GM18505 (cell line): ENCODE results near the gene CDC42BPA.

Experiments used
- ATAC-seq: cut with Tn5 transposase; IDR thresholded peaks from one replicate; pipeline ENCODE4 v1.9.1; 2021; ENCODE audit not compliant: unreplicated experiment
- POLR2A ChIP-seq: IDR thresholded peaks from 4 replicates; pipeline ENCODE4 v1.6.1; 2011; ENCODE audit warnings: borderline replicate concordance; ENCODE audit not compliant: insufficient read depth, insufficient read length; ENCODE audit errors: extremely low read depth

The CDC42BPA gene

GRCh38 chr1:226982451-226983177 is 335.7 kb downstream of the CDC42BPA start:
- ATAC-seq: no peak
- TF ChIP-seq POLR2A: no peak

DNA sequence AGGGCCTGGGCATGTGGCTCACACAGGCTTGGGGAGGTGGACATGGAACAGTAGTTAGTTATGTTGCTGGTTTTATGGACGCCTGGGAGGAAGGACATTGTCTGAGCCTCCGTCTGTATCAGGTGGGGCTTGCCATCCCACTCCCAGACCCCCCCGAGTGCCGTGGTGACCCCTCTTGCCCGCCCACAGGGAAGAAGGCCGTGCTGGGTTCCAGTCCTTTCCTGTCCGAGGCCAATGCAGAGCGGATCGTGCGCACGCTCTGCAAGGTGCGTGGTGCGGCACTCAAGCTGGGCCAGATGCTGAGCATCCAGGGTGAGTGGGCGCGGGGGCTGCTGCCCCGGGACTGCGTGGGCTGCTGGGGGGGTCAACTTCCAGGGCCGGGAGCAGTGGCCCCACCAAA is 336.5 kb downstream of the CDC42BPA start:
- no peak for ATAC-seq
- TF ChIP-seq POLR2A: no peak

DNA sequence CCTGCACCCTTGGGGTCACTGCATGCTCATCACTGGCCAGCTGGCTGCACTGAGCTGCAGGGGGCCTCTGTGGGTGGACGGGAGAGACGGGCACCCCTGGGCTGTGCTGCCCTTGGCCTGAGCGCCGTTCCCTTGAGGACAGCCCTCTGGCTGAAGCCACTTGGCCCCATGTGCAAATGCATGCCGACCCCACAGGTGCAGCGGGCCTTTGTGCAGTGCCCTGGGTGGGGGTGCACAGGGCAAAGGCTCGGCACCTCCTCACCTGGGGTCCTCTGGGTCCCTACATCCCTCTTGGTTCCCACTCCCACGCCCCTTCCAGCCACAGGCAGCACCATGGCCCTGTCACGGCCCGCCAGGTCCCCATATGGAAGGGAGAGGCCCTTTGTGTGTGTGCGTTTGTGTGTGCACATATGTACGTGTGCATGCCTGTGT is 336.9 kb downstream of the CDC42BPA start:
- no peak for ATAC-seq
- TF ChIP-seq POLR2A: no peak

- no peak for TF ChIP-seq POLR2A
- ATAC-seq: no peak
These were observed 337.5 kb downstream of the CDC42BPA start for GRCh38 chr1:226980565-226981385.

- TF ChIP-seq POLR2A: no peak
- no peak for ATAC-seq
These were observed 338.2 kb downstream of the CDC42BPA start for GRCh38 chr1:226980122-226980560.

GRCh38 chr1:226979517-226980121 is 338.7 kb downstream of the CDC42BPA start:
- no peak for TF ChIP-seq POLR2A
- ATAC-seq: no peak

DNA sequence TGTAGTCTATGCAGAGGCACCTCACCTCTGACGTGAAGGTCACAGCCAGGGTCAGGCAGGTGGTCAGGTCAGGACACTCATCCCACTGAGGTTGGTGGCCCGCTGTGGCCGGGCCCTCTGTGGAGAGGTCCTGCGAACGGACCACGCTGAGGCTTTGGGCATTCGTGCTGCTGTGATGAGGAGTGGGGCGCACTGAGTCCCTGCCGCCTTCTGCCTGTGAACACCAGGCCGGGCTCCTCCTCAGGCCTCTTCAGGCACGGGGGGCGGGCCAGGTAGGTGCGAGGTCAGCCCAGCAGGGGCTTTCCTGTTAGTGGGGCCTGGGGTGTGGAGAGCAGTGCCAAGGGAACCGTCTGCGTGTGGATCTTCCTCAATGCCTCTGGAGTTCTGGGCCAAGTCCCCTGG is 339.2 kb downstream of the CDC42BPA start:
- no peak for ATAC-seq
- TF ChIP-seq POLR2A: no peak

GRCh38 chr1:226978432-226979114 is 339.7 kb downstream of the CDC42BPA start:
- TF ChIP-seq POLR2A: no peak
- ATAC-seq: no peak

DNA sequence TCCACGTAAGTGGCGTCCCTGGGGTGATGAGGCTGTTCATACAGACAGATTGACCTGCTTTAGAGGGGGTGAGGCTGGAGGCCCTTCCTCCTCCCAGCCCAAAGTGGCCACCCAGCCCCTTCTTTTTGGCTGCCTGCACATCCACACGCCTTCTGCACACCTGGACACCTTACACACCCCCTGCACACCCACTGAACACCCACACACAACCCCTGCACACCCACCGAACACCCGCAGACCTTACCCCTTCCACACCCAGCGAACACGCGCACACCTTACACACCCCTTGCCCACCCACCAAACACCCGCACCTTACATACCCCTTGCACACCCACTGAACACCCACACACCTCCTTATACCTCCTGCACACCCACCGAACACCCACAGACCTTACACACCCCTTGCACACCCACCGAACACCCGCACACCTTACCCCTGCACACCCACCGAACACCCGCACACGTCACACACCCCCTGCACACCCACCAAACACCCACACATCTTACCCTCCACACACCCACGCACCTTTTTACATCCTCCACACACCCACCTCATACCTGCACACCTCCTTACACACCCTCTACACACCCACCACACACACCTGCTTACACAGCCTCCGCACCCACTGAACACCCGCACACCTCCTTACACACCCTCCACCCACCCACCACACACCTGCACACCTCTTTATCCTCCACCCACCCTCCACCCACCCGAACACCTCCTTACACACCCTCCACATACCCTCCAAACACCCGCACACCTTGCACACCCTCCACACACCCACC is 340.5 kb downstream of the CDC42BPA start:
- no peak for ATAC-seq
- no peak for TF ChIP-seq POLR2A

DNA sequence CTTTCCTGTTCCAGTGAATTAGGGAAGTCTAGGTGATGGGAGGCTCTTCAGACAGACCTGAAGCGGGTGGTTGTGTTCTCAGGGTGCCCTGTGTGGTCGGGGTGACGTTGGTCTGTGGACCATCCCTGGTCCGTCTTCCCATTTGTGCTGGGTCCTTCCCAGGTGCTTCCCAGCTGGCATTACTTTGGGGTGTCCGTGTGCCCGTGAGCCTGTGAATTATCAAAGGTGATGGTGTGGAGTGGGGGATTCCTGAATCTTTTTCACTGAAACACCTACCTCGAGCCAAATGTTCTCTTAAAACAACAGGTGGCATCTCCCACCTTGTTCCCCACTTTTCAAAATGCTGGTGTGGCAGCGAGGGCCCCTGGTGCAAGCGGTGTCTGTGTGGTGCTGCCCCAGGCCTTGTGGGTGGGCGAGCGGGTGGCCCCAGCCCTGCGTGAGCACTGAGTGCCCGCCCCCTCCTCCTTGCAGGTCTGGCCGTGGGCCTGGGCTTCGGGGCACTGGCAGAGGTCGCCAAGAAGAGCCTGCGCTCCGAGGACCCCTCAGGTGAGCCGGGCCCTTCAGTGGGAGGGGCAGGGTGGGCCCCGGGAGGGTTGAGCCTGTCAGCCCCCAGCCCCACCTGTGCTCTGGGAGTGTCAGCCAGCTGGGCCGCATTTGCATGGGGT is 341.2 kb downstream of the CDC42BPA start:
- TF ChIP-seq POLR2A: no peak
- ATAC-seq: no peak

GRCh38 chr1:226976276-226976977 is 341.9 kb downstream of the CDC42BPA start:
- no peak for ATAC-seq
- no peak for TF ChIP-seq POLR2A
